Fibroblast of lung (primary cell): ENCODE results near the gene CAPNS1. TPM values are rescaled to one million over a fixed set of nuclear protein-coding genes. Genes with fewer than 3 reads are reported as not detected.

Experiments used
- DNase-seq, 2 donors: peaks; one replicate each; pipeline versions ENCODE4 v3.0.0 to v3.0.0-alpha.2; 2010; ENCODE audit warnings: low read depth in 2 of 2
- H2AFZ ChIP-seq: 2 replicates; pipeline ENCODE4 v1.5.1; 2012; ENCODE audit warnings: low read length, control low read depth, inconsistent platforms
- H3K27ac ChIP-seq: 2 replicates; pipeline ENCODE4 v1.5.1; 2011; ENCODE audit warnings: low read length, control low read depth; ENCODE audit not compliant: insufficient read depth
- H3K27me3 ChIP-seq: 2 replicates; pipeline ENCODE4 v1.5.1; 2011; ENCODE audit warnings: mild to moderate bottlenecking, low read length; ENCODE audit not compliant: control insufficient read depth, insufficient read depth
- H3K36me3 ChIP-seq: 2 replicates; pipeline ENCODE4 v1.5.1; 2011; ENCODE audit warnings: low read length; ENCODE audit not compliant: control insufficient read depth, insufficient read depth
- H3K4me1 ChIP-seq: 2 replicates; pipeline ENCODE4 v1.5.1; 2011; ENCODE audit warnings: low read length; ENCODE audit not compliant: control insufficient read depth, insufficient read depth; ENCODE audit errors: extremely low read depth
- H3K4me2 ChIP-seq: 2 replicates; pipeline ENCODE4 v1.5.1; 2011; ENCODE audit warnings: low read length, control low read depth; ENCODE audit not compliant: insufficient read depth; ENCODE audit errors: extremely low read depth
- H3K4me3 ChIP-seq, 4 experiments: fragments of 200-600 bp in 1 of 4; sonication (generic) in 1 of 4; replicated peaks in 1 of 4; 2 replicates each; pipeline ENCODE4 v1.5.1; 2011 to 2016; ENCODE audit warnings: low read length in 4 of 4, low read depth in 3 of 4, mild to moderate bottlenecking in 3 of 4, control low read depth in 2 of 4, inconsistent platforms in 1 of 4, mixed read lengths in 1 of 4; ENCODE audit not compliant: insufficient read depth in 1 of 4; ENCODE audit errors: control extremely low read depth in 1 of 4
- H3K79me2 ChIP-seq: 2 replicates; pipeline ENCODE4 v1.5.1; 2012; ENCODE audit warnings: mild to moderate bottlenecking, low read length, inconsistent platforms; ENCODE audit not compliant: control insufficient read depth, insufficient read depth
- H3K9ac ChIP-seq: 2 replicates; pipeline ENCODE4 v1.5.1; 2011; ENCODE audit warnings: mild to moderate bottlenecking, low read length, control low read depth; ENCODE audit not compliant: insufficient read depth
- H3K9me3 ChIP-seq: 2 replicates; pipeline ENCODE4 v1.5.1; 2012; ENCODE audit warnings: low read depth, low read length; ENCODE audit not compliant: control insufficient read depth, insufficient read depth
- H4K20me1 ChIP-seq: 2 replicates; pipeline ENCODE4 v1.5.1; 2011; ENCODE audit warnings: low read length; ENCODE audit not compliant: control insufficient read depth, insufficient read depth; ENCODE audit errors: extremely low read depth
- EZH2 ChIP-seq: IDR thresholded peaks from 2 replicates; pipeline ENCODE4 v1.5.1; 2012; ENCODE audit warnings: low read length, control low read depth, mild to moderate bottlenecking; ENCODE audit errors: missing control alignments
- polyA plus RNA-seq, 2 donors: library from polyadenylated mRNA; depleted of rRNA in 1 of 2; stranded (reverse) in 1 of 2; unstranded in 1 of 2; fragments of >200 nt; gene quantifications; 2 replicates each; pipeline ENCODE4 v1.2.1, GENCODE V29; 2011 to 2012; ENCODE audit warnings: missing spikeins in 1 of 2
- total RNA-seq: library from RNA; depleted of rRNA; stranded (reverse); fragments of >200 nt; gene quantifications from 2 replicates; pipeline ENCODE4 v1.2.1, GENCODE V29; 2014
- TF ChIP-seq, protein P1 (sequence below), 2 donors: IDR thresholded peaks in 1 of 2; conservative IDR thresholded peaks in 1 of 2; 1 replicate in 1 of 2; 2 replicates in 1 of 2; pipeline ENCODE4 v1.5.1; 2011 to 2012; ENCODE audit warnings: low read length in 2 of 2, control low read depth in 1 of 2, inconsistent platforms in 1 of 2, low read depth in 1 of 2, mild to moderate bottlenecking in 1 of 2

Gene CAPNS1
- total and polyA plus RNA-seq, 2 donors (not counting 1 experiment from before 2014, with no cell fraction given): 466 to 1,189 TPM

DNA sequence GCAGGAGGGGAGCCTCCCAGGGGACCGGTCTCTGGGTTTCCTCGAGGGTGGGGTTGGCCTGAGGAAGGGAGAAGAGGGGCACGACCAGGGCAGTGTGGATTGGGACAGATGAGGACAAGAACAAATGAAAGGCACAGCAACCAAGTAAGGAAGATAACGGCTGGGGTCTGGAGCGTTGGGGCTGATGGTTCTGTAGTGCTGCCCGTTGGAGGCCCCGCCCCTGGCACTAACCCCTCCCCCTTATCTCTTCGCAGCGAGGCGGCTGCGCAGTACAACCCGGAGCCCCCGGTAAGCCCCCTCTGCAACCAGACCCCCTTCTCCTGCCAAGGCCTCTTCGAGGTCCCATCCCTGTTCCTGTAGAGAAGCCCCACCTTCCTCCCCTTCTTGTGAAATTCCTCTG, 2.2 kb downstream of the CAPNS1 start:
- peaks cover 29% of the 10 kb centered on the region for H3K79me2 ChIP-seq
- peaks cover 5% of the 10 kb centered on the region for H3K4me1 ChIP-seq
- H3K9me3 ChIP-seq: no peaks in the 10 kb centered on the region
- no peak overlapping the region for H3K9ac ChIP-seq
- H4K20me1 ChIP-seq: no peaks in the 10 kb centered on the region
- peaks cover 31% of the 10 kb centered on the region for H3K36me3 ChIP-seq
- H3K27ac ChIP-seq: no peak overlapping the region
- peak overlapping the region in 1 of 4 experiments; percentile 56 for H3K4me3 ChIP-seq
- TF ChIP-seq EZH2: no peak
- TF ChIP-seq, protein P1, sequence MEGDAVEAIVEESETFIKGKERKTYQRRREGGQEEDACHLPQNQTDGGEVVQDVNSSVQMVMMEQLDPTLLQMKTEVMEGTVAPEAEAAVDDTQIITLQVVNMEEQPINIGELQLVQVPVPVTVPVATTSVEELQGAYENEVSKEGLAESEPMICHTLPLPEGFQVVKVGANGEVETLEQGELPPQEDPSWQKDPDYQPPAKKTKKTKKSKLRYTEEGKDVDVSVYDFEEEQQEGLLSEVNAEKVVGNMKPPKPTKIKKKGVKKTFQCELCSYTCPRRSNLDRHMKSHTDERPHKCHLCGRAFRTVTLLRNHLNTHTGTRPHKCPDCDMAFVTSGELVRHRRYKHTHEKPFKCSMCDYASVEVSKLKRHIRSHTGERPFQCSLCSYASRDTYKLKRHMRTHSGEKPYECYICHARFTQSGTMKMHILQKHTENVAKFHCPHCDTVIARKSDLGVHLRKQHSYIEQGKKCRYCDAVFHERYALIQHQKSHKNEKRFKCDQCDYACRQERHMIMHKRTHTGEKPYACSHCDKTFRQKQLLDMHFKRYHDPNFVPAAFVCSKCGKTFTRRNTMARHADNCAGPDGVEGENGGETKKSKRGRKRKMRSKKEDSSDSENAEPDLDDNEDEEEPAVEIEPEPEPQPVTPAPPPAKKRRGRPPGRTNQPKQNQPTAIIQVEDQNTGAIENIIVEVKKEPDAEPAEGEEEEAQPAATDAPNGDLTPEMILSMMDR (conservative IDR thresholded peaks at IDR 0.05 in 1 of 2, IDR thresholded peaks at IDR 0.05 in 1 of 2; ENCODE audit: low read depth in 1 of 2, low read length in 2 of 2): no peak
- H2AFZ ChIP-seq: no peak overlapping the region
- peak overlapping the region; percentile 69 for H3K4me2 ChIP-seq
- no peak for DNase-seq
- no peaks in the 10 kb centered on the region for H3K27me3 ChIP-seq

DNA sequence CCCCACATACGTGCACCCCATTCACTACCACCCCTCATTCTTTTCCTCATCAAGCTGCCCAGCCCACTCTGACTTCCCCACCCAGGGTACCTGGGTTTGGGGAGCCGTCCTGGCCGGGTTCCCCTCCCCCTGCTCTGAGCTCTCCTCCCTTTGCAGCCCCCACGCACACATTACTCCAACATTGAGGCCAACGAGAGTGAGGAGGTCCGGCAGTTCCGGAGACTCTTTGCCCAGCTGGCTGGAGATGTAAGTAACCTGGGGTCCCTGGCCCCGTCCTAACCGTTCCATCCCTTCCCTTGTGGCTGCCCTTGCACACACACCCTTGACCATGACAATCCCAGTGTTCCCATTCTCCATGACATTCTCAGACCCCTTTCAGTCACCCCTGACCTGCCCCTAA, 2.6 kb downstream of the CAPNS1 start:
- Histone ChIP-seq H4K20me1 (no peaks in the 10 kb centered on the region), H3K27ac (no peak overlapping the region), H3K9ac (no peak overlapping the region), H3K4me2 (no peak overlapping the region), H3K79me2 (peaks cover 29% of the 10 kb centered on the region), H3K4me1 (peaks cover 4% of the 10 kb centered on the region), H3K27me3 (no peaks in the 10 kb centered on the region), H3K4me3 (no peak overlapping the region), H3K9me3 (no peaks in the 10 kb centered on the region), H3K36me3 (peaks cover 31% of the 10 kb centered on the region), H2AFZ (no peak overlapping the region)
- no peak for DNase-seq
- TF ChIP-seq, protein P1 (conservative IDR thresholded peaks at IDR 0.05 in 1 of 2, IDR thresholded peaks at IDR 0.05 in 1 of 2; ENCODE audit: low read depth in 1 of 2, low read length in 2 of 2): no peak

DNA sequence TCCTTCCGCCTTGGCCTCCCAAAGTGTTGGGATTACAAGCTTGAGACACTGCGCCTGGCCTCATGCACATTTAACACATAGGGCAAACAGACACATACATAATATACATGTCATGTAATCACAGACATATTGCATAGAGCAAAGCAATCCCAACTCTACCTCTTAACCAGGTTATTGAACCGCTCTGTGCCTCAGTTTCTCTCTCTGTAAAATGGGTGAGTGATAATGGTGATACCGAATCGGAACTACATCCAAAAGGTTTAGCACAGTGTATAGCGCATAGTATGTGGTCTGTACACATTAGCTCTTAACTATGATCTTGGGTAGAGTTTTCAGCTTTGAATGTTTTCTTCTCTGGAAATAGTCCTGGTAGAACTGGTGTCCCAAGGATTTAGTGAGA, 4.8 kb downstream of the CAPNS1 start:
- Histone ChIP-seq H3K4me3 (no peak overlapping the region), H3K36me3 (peaks cover 39% of the 10 kb centered on the region), H3K4me2 (no peak overlapping the region), H3K79me2 (peaks cover 29% of the 10 kb centered on the region), H3K9ac (no peak overlapping the region), H3K27me3 (no peaks in the 10 kb centered on the region), H3K9me3 (no peaks in the 10 kb centered on the region), H4K20me1 (no peaks in the 10 kb centered on the region), H3K4me1 (no peaks in the 10 kb centered on the region), H3K27ac (no peak overlapping the region), H2AFZ (no peak overlapping the region)
- no peak for DNase-seq
- TF ChIP-seq, protein P1 (conservative IDR thresholded peaks at IDR 0.05 in 1 of 2, IDR thresholded peaks at IDR 0.05 in 1 of 2; ENCODE audit: low read depth in 1 of 2, low read length in 2 of 2): no peak
- TF ChIP-seq EZH2: no peak
